Thoracic aorta (tissue), 2 donors: ENCODE data around the gene COPA. TPM values are rescaled to one million over a fixed set of nuclear protein-coding genes. Genes with fewer than 3 reads are reported as not detected.

Source experiments
- ATAC-seq: fragments of 150-250 bp; one replicate; pipeline ENCODE4 v1.8.0; 2017; ENCODE audit warnings: low read depth; ENCODE audit not compliant: insufficient number of reproducible peaks, low FRiP score
- DNase-seq: peaks from one replicate; pipeline ENCODE4 v3.0.0-alpha.2; 2020; ENCODE audit warnings: low spot score
- H3K27ac ChIP-seq, 2 donors: fragments of 200-600 bp; sonication (generic); 1 replicate in 1 of 2; 2 replicates in 1 of 2; pipeline ENCODE4 v1.5.1; 2016; ENCODE audit warnings: mild to moderate bottlenecking in 2 of 2, moderate library complexity in 2 of 2
- H3K27me3 ChIP-seq: fragments of 200-600 bp; sonication (generic); replicated peaks from 2 replicates; pipeline ENCODE4 v1.6.0; 2016; ENCODE audit warnings: mild to moderate bottlenecking; ENCODE audit not compliant: insufficient read depth
- H3K36me3 ChIP-seq: fragments of 200-600 bp; sonication (generic); one replicate; pipeline ENCODE4 v1.5.1; 2016
- H3K4me1 ChIP-seq, 2 donors: fragments of 200-600 bp; sonication (generic); 1 replicate in 1 of 2; 2 replicates in 1 of 2; pipeline versions ENCODE4 v1.5.1 to v1.6.0; 2016; ENCODE audit warnings: low read depth in 2 of 2, mild to moderate bottlenecking in 1 of 2; ENCODE audit not compliant: control insufficient read depth in 1 of 2
- H3K4me3 ChIP-seq: fragments of 200-600 bp; sonication (generic); 2 replicates; pipeline ENCODE4 v1.5.1; 2016; ENCODE audit warnings: mild to moderate bottlenecking
- H3K9me3 ChIP-seq: fragments of 200-600 bp; sonication (generic); 2 replicates; pipeline ENCODE4 v1.5.1; 2016
- total RNA-seq, 2 donors: library from RNA; depleted of rRNA; stranded (reverse); fragments of >200 nt; gene quantifications; one replicate each; pipeline versions ENCODE4 v1.1.0 to v1.2.3, GENCODE V29; 2016
- TF ChIP-seq, protein P1 (sequence below): fragments of 200-600 bp; sonication (generic); IDR thresholded peaks from one replicate; pipeline ENCODE4 v1.5.1; 2019; ENCODE audit warnings: antibody characterized with exemption

COPA gene
- total RNA-seq, 2 donors from 2014 or later, result 114 to 162 TPM

DNA sequence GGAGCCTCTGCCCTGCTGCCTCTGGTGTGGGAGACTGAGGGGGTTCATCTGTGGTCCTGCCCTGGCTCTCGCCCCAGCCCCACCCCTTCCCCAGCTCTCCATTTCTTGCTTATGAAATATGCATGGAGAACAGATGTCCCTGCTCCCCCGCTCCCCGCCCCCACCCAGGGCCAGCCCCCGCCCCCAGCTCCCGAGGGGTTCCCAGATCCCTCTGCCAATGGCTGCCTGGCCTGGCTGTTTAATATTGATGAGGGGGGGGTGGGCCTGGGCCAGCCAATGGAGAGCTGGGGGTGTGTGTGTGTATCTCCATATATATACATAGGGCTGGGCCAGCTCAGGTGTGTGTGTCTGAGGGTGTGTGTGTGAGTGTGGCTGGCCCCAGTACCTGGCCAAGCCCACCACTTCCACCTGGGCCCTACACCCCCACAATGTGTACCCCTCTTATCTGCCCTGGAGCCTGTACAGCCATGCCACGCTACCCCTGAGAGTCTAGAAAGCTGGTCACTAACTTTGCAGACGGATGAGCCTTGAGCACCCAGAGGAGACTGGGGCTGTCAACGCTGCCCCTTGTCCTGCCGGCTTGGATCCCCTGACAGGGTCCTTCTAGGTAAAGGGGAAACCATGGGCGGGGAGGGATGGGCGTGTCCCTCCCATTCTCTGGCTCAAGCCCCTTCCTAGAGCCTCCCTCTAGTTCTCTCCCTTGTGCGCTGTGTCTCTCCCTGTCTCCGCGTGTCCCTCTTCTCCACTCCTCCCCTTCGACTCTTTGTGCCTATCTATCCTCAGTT, 23.9 kb upstream of the COPA start, which contains the start of gene NHLH1:
NHLH1 (plus strand) TSS at position 341 of the 785 bp plus-strand sequence. CDS start 3,661 bp downstream, outside the sequence.
- no peak within 1 kb of the TSS for H3K4me3 ChIP-seq
- no peaks in the 10 kb centered on the region for H3K36me3 ChIP-seq
- DNase-seq (no peak), ATAC-seq (no peak)
- no peaks in the 10 kb centered on the region for H3K4me1 ChIP-seq
- H3K27ac ChIP-seq, result no peak within 1 kb of the TSS
- no peaks in the 10 kb centered on the region for H3K9me3 ChIP-seq
- no peaks in the 10 kb centered on the region for H3K27me3 ChIP-seq
- TF ChIP-seq, protein P1, sequence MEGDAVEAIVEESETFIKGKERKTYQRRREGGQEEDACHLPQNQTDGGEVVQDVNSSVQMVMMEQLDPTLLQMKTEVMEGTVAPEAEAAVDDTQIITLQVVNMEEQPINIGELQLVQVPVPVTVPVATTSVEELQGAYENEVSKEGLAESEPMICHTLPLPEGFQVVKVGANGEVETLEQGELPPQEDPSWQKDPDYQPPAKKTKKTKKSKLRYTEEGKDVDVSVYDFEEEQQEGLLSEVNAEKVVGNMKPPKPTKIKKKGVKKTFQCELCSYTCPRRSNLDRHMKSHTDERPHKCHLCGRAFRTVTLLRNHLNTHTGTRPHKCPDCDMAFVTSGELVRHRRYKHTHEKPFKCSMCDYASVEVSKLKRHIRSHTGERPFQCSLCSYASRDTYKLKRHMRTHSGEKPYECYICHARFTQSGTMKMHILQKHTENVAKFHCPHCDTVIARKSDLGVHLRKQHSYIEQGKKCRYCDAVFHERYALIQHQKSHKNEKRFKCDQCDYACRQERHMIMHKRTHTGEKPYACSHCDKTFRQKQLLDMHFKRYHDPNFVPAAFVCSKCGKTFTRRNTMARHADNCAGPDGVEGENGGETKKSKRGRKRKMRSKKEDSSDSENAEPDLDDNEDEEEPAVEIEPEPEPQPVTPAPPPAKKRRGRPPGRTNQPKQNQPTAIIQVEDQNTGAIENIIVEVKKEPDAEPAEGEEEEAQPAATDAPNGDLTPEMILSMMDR, result no peak

DNA sequence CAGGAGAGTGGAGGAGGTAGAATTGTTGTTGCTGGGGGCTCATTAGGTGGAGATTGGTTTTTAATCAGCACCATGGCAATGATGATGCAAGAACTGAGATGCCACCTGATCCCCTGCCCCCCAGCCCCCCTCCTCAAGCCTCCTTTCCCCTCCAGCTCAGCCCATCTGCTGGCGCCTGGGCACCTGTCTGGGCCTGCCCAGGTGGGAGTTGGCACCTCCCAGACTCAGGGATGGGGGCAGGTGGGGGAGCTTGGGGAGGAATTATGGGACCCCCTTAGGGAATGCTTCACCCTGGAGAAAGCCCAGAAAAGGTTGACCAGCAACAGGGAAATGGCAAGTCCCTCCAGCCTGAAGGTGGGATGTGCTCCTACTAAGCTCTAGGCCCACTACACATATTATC, 22.3 kb upstream of the COPA start:
- no peaks in the 10 kb centered on the region for H3K36me3 ChIP-seq
- H3K4me1 ChIP-seq, result no peaks in the 10 kb centered on the region
- no peaks in the 10 kb centered on the region for H3K9me3 ChIP-seq
- no peaks in the 10 kb centered on the region for H3K27me3 ChIP-seq
- H3K4me3 ChIP-seq, result no peak overlapping the region
- TF ChIP-seq, protein P1, result no peak
- H3K27ac ChIP-seq, result no peak overlapping the region
- no peak for ATAC-seq
- no peak for DNase-seq

DNA sequence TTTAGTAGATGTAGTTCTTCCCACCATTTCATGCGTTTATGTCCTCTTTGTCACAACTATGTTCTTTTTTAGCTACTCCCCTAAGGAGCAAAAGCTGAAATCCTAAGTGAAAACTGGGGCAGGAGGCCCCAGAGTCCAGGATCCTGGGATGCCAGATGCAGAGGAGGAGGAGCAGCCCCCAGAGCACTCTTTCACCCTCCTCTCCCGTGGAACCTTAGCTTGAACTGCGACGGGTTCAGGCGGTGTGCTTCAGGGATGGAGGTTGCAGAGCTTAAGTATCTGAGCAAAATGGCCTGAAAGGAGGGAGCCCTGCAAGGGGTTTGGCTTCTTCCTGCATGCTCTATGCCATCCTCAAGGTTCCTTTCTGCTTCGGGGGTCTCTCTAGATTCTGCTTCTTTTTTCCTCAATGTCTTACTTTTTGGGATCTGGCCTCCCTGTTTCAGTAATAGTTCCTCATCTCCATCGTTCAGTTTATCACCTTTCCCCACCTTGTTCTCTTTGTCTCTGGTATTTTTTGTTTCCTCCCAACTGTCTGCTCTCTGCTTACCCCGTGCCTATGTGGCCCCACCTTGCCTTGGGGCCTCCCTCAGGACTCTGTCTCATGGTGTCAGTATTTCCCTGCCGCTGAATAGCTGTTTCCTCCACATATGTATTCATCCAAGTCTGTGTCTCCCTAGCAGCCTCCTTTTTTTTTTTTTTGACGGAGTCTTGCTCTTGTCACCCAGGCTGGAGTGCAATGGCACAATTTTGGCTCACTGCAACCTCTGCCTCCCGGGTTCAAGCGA, 21.1 kb upstream of the COPA start:
- ATAC-seq (no peak), DNase-seq (no peak)
- H3K27ac ChIP-seq, result no peak overlapping the region
- no peaks in the 10 kb centered on the region for H3K36me3 ChIP-seq
- H3K4me1 ChIP-seq, result no peaks in the 10 kb centered on the region
- no peak overlapping the region for H3K4me3 ChIP-seq
- H3K9me3 ChIP-seq, result no peaks in the 10 kb centered on the region
- no peaks in the 10 kb centered on the region for H3K27me3 ChIP-seq
- TF ChIP-seq, protein P1, result no peak

DNA sequence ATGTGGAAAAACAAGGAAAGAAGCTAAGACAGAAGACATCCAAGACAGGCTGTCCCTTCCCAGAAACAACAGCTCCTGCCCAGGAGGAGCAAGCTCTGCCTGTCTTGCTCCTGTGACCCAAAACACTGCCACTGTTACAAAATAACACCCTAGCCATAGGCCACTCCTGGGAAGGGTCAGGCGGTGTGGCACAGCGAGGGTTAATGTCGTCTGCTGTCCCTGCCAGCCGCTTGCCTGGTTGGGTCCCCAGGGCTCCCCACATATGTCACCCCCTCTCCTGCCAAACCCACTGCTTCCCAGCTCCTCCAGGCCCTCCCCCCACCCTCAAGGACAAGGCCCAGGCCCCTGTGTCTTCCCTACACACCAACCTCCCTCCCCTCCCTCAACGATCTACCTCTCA, 20.0 kb upstream of the COPA start:
- no peak overlapping the region for H3K4me3 ChIP-seq
- no peaks in the 10 kb centered on the region for H3K9me3 ChIP-seq
- no peaks in the 10 kb centered on the region for H3K36me3 ChIP-seq
- TF ChIP-seq, protein P1, result no peak
- no peak overlapping the region for H3K27ac ChIP-seq
- ATAC-seq (no peak), DNase-seq (no peak)
- H3K27me3 ChIP-seq, result no peaks in the 10 kb centered on the region
- H3K4me1 ChIP-seq, result no peaks in the 10 kb centered on the region
